Neural cell (in vitro differentiated cells): ENCODE data around the gene GRIK2. TPM values are rescaled to one million over a fixed set of nuclear protein-coding genes. Genes with fewer than 3 reads are reported as not detected.

Source experiments
- H2AFZ ChIP-seq: fragments of 200-600, 300-800 bp; sonication (generic), shearing (Covaris generic); 2 replicates; pipeline ENCODE4 v1.6.0; 2014; ENCODE audit warnings: low read depth, mild to moderate bottlenecking, antibody characterized with exemption, low read length, moderate library complexity
- H3F3A ChIP-seq: fragments of 200-600 bp; shearing (Covaris generic); 2 replicates; pipeline ENCODE4 v1.6.1; 2016; ENCODE audit warnings: mild to moderate bottlenecking, moderate library complexity, mixed read lengths, antibody characterized with exemption, low read length; ENCODE audit not compliant: insufficient read depth, poor library complexity, severe bottlenecking
- H3K27ac ChIP-seq: fragments of 200-600, 300-800 bp; sonication (generic), shearing (Covaris generic); 2 replicates; pipeline ENCODE4 v1.5.1; 2014; ENCODE audit warnings: mild to moderate bottlenecking, low read length, moderate library complexity
- H3K27me3 ChIP-seq: fragments of 300-800, 200-600 bp; sonication (generic), shearing (Covaris generic); 2 replicates; pipeline ENCODE4 v1.6.0; 2014; ENCODE audit warnings: mild to moderate bottlenecking, low read depth, low read length, moderate library complexity; ENCODE audit not compliant: insufficient read depth
- H3K36me3 ChIP-seq: fragments of 300-800, 200-600 bp; sonication (generic), shearing (Covaris generic); 2 replicates; pipeline ENCODE4 v1.5.1; 2014; ENCODE audit warnings: mild to moderate bottlenecking, antibody characterized with exemption, low read length, moderate library complexity; ENCODE audit not compliant: insufficient read depth
- H3K4me2 ChIP-seq: fragments of 300-800, 200-600 bp; sonication (generic), shearing (Covaris generic); 2 replicates; pipeline ENCODE4 v1.6.0; 2014; ENCODE audit warnings: mild to moderate bottlenecking, low read length
- H3K4me3 ChIP-seq: fragments of 300-800, 200-600 bp; sonication (generic), shearing (Covaris generic); 2 replicates; pipeline ENCODE4 v1.5.1; 2014; ENCODE audit warnings: mild to moderate bottlenecking, low read length, moderate library complexity
- H3K79me2 ChIP-seq: fragments of 200-600 bp; shearing (Covaris generic); replicated peaks from 2 replicates; pipeline ENCODE4 v1.6.0; 2014; ENCODE audit warnings: mild to moderate bottlenecking, low read length, moderate library complexity; ENCODE audit not compliant: insufficient read depth
- H3K9ac ChIP-seq: fragments of 300-800, 200-600 bp; sonication (generic), shearing (Covaris generic); 2 replicates; pipeline ENCODE4 v1.6.1; 2016; ENCODE audit warnings: mild to moderate bottlenecking, low read length, mixed read lengths
- H3K9me2 ChIP-seq: fragments of 200-600 bp; shearing (Covaris generic); 2 replicates; pipeline ENCODE4 v1.6.1; 2016; ENCODE audit warnings: mild to moderate bottlenecking, low read length, mixed read lengths; ENCODE audit not compliant: insufficient read depth
- H3K9me3 ChIP-seq: fragments of 200-600, 300-800 bp; sonication (generic), shearing (Covaris generic); 2 replicates; pipeline ENCODE4 v1.6.1; 2016; ENCODE audit warnings: mild to moderate bottlenecking, mixed run types, low read length, moderate library complexity, mixed read lengths
- H4K20me1 ChIP-seq: fragments of 200-600 bp; shearing (Covaris generic); 2 replicates; pipeline ENCODE4 v1.6.1; 2016; ENCODE audit warnings: mild to moderate bottlenecking, mixed run types; ENCODE audit not compliant: insufficient read depth
- EP300 ChIP-seq: fragments of 450-650 bp; conservative IDR thresholded peaks from 2 replicates; pipeline ENCODE4 v1.6.1; 2014; ENCODE audit warnings: antibody characterized with exemption, mild to moderate bottlenecking, moderate library complexity; ENCODE audit not compliant: poor library complexity, severe bottlenecking
- EZH2 ChIP-seq: fragments of 200-600, 300-800 bp; shearing (Covaris generic), sonication (generic); IDR thresholded peaks from 2 replicates; pipeline ENCODE4 v1.6.1; 2014; ENCODE audit warnings: antibody characterized with exemption, low read length, borderline replicate concordance, mild to moderate bottlenecking; ENCODE audit not compliant: insufficient read depth, poor library complexity, severe bottlenecking
- MXI1 ChIP-seq: fragments of 450-650 bp; conservative IDR thresholded peaks from 2 replicates; pipeline ENCODE4 v1.6.1; 2014; ENCODE audit warnings: antibody characterized with exemption, mild to moderate bottlenecking; ENCODE audit not compliant: poor library complexity, severe bottlenecking
- POLR2AphosphoS5 ChIP-seq: IDR thresholded peaks from 2 replicates; pipeline ENCODE4 v1.6.1; 2012
- RAD21 ChIP-seq: fragments of 450-650 bp; conservative IDR thresholded peaks from 2 replicates; pipeline ENCODE4 v1.6.1; 2014; ENCODE audit warnings: antibody characterized with exemption, mild to moderate bottlenecking, moderate library complexity
- SMC3 ChIP-seq: fragments of 450-650 bp; conservative IDR thresholded peaks from 2 replicates; pipeline ENCODE4 v1.6.1; 2014; ENCODE audit warnings: antibody characterized with exemption, mild to moderate bottlenecking, moderate library complexity; ENCODE audit not compliant: poor library complexity
- TAF1 ChIP-seq: IDR thresholded peaks from 2 replicates; pipeline ENCODE4 v1.6.1; 2012; ENCODE audit warnings: low read depth
- polyA plus RNA-seq: library from polyadenylated mRNA; depleted of rRNA; stranded (reverse); fragments of >200 nt; gene quantifications from 2 replicates; pipeline ENCODE4 v1.2.3, GENCODE V29; 2014
- TF ChIP-seq, protein P1 (sequence below): IDR thresholded peaks from 2 replicates; pipeline ENCODE4 v1.6.1; 2012; ENCODE audit warnings: borderline replicate concordance
- TF ChIP-seq, protein P2 (sequence below): fragments of 450-650 bp; IDR thresholded peaks from 2 replicates; pipeline ENCODE4 v1.5.1; 2014; ENCODE audit warnings: antibody characterized with exemption, mild to moderate bottlenecking, moderate library complexity; ENCODE audit not compliant: poor library complexity, severe bottlenecking

GRIK2 gene
- polyA plus RNA-seq, 1 donor from 2014 or later = 106 TPM

DNA sequence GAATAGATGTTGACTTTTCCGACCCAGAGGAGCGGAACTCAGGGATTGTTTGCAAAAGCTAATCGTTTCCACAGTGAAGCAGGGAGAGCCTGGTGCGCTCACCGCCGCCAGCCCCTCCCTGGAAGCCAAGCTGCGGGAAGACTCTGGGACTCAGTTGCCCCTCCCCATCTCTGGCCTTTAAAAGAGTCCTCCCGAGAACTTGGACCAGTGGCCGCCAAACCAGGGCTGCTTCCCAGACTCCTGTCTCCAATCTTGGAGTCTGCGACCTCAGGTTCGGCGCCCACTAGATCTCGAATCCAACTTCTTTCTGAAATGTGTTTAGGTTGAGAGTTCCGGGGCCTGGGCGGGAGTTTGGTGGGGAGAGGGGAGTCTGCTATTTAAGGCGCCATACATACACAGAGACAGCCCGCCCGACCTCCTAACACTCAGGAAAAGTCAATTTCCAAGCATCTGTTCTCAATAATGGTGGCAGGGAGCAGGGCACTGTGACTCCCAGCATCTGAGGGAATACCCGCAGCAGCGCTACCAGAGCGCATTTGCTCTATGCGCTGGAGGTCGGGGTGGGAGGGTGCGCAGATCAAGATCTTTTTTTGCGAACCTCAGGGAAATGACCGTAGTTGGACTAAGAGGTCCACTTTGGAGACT, 800 bp upstream of the GRIK2 start:
- Histone ChIP-seq H2AFZ (no peak overlapping the region), H3K9ac (peak overlapping the region; percentile 67), H3F3A (no peaks in the 10 kb centered on the region), H3K4me3 (peak overlapping the region; percentile 82), H3K27me3 (peaks cover 30% of the 10 kb centered on the region), H3K27ac (no peak overlapping the region), H3K9me3 (no peaks in the 10 kb centered on the region), H3K79me2 (peaks cover 9% of the 10 kb centered on the region), H3K4me2 (peak overlapping the region; percentile 78), H4K20me1 (no peaks in the 10 kb centered on the region), H3K9me2 (no peaks in the 10 kb centered on the region), H3K36me3 (no peaks in the 10 kb centered on the region)
- TF ChIP-seq EP300 (no peak), MXI1 (no peak)

DNA sequence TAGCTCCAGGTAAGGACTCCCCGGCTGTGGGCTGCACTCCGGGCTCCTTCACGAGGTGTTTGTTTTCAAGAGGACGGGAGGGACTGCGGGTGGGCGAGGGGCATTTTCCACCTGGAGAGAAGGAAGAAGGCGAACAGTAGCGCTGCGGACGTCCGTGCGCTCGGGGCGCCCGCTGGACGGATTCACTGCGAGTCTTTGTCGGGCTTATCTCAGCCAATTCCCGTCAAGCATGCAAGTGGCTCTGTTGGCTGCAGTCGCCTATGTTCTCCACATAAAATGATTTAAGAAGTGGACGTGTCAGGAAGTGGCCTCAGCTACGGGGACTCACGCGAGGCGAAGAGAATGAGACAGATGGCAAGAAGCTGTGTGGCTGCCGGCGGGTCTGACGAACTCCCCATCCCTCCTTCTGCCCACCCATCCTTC, 332 bp downstream of the GRIK2 start:
- Histone ChIP-seq H3K27me3 (peaks cover 32% of the 10 kb centered on the region), H3K79me2 (peaks cover 9% of the 10 kb centered on the region), H3K9ac (peak overlapping the region; percentile 67), H3K9me3 (no peaks in the 10 kb centered on the region), H4K20me1 (no peaks in the 10 kb centered on the region), H3F3A (no peaks in the 10 kb centered on the region), H3K9me2 (no peaks in the 10 kb centered on the region), H3K27ac (peak overlapping the region; percentile 13), H3K4me3 (peak overlapping the region; percentile 82), H3K36me3 (no peaks in the 10 kb centered on the region), H2AFZ (peak overlapping the region; percentile 46), H3K4me2 (peak overlapping the region; percentile 75)
- TF ChIP-seq RAD21 = no peak
- TF ChIP-seq EP300 = no peak
- TF ChIP-seq EZH2 = no peak
- no peak for TF ChIP-seq TAF1
- peak; percentile 20 for TF ChIP-seq MXI1
- TF ChIP-seq SMC3 = no peak

DNA sequence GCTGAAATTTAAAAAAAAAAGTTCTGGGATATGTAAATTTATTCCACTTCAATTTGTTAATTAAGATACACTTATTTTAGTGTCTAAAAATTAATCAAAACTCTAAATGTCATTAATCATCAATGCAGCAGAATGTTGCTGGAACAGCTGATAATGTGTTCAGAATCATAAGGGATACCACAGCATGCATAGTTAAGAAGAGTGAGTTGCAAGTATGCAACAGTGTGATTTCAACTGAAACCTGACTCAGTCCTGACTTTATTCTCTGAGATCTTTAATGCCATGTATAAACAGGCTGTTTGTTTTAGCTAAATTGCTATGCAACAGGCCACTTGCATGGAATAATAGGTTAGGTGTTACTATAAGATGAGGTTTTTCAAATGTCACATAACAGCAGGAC, 1.4 kb downstream of the GRIK2 start:
- Histone ChIP-seq H3K9me3 (no peaks in the 10 kb centered on the region), H3K36me3 (no peaks in the 10 kb centered on the region), H3K27ac (no peak overlapping the region), H3K79me2 (peaks cover 9% of the 10 kb centered on the region), H3K9ac (no peak overlapping the region), H3K4me3 (peak overlapping the region; percentile 82), H3K4me2 (peak overlapping the region; percentile 75), H3K27me3 (peaks cover 43% of the 10 kb centered on the region), H2AFZ (no peak overlapping the region), H3F3A (no peaks in the 10 kb centered on the region), H3K9me2 (no peaks in the 10 kb centered on the region), H4K20me1 (no peaks in the 10 kb centered on the region)
- TF ChIP-seq EP300 = no peak
- TF ChIP-seq EZH2 = no peak
- TF ChIP-seq RAD21 = no peak
- TF ChIP-seq MXI1 = no peak
- TF ChIP-seq TAF1 = no peak
- TF ChIP-seq, protein P1, sequence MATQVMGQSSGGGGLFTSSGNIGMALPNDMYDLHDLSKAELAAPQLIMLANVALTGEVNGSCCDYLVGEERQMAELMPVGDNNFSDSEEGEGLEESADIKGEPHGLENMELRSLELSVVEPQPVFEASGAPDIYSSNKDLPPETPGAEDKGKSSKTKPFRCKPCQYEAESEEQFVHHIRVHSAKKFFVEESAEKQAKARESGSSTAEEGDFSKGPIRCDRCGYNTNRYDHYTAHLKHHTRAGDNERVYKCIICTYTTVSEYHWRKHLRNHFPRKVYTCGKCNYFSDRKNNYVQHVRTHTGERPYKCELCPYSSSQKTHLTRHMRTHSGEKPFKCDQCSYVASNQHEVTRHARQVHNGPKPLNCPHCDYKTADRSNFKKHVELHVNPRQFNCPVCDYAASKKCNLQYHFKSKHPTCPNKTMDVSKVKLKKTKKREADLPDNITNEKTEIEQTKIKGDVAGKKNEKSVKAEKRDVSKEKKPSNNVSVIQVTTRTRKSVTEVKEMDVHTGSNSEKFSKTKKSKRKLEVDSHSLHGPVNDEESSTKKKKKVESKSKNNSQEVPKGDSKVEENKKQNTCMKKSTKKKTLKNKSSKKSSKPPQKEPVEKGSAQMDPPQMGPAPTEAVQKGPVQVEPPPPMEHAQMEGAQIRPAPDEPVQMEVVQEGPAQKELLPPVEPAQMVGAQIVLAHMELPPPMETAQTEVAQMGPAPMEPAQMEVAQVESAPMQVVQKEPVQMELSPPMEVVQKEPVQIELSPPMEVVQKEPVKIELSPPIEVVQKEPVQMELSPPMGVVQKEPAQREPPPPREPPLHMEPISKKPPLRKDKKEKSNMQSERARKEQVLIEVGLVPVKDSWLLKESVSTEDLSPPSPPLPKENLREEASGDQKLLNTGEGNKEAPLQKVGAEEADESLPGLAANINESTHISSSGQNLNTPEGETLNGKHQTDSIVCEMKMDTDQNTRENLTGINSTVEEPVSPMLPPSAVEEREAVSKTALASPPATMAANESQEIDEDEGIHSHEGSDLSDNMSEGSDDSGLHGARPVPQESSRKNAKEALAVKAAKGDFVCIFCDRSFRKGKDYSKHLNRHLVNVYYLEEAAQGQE = no peak
- no peak for TF ChIP-seq POLR2AphosphoS5
- TF ChIP-seq, protein P2, sequence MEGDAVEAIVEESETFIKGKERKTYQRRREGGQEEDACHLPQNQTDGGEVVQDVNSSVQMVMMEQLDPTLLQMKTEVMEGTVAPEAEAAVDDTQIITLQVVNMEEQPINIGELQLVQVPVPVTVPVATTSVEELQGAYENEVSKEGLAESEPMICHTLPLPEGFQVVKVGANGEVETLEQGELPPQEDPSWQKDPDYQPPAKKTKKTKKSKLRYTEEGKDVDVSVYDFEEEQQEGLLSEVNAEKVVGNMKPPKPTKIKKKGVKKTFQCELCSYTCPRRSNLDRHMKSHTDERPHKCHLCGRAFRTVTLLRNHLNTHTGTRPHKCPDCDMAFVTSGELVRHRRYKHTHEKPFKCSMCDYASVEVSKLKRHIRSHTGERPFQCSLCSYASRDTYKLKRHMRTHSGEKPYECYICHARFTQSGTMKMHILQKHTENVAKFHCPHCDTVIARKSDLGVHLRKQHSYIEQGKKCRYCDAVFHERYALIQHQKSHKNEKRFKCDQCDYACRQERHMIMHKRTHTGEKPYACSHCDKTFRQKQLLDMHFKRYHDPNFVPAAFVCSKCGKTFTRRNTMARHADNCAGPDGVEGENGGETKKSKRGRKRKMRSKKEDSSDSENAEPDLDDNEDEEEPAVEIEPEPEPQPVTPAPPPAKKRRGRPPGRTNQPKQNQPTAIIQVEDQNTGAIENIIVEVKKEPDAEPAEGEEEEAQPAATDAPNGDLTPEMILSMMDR = no peak
- no peak for TF ChIP-seq SMC3
